ENCODE data around the gene LYPD6B. TPM values are rescaled to one million over a fixed set of nuclear protein-coding genes. Genes with fewer than 3 reads are reported as not detected.
A peak's percentile ranks its signal among the peaks of the same experiment; 100 is the strongest.

Gene LYPD6B
- total RNA-seq, 1 experiment from 2014 or later, result 2.0 TPM

DNA sequence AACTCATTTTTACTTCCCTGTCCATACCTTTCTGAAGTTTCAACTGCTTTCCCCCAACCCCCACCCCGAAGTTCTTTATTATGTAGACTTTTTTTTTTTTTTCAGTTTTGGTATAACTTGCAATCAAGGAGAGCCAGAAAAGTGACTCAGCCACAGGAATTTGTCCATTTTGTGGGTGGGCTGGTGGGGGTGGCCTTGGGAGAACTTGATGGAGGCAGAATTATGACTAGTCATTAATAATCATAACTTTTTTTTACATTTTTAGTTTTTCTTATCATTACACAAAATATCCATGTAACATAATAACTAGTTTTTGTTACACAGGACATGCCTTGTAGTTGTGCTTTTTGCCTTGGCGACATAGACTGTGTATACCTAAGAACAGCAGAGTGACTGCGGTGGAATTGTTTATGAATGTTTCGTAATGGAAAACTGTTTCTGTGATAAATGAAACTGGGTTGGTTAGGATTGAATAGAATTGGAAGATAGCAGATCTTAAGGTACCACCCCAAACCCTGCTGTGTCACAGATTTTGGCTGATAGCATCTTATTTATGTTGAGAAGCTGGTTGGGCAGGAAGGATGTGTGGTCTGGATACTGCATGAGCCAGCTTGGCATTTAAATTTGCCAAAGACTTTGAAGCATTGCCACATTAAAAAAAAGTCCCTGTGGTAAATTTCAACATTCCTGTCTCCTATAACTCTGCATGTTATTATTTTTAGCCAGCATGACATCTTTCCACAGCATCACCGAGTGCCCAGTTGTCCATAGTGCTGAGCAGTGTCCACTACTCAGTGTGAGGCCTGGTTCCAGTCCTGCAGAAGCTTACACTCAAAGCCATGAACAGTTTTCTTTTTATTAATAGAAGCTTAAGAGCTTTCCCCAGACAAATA is 30.7 kb downstream of the LYPD6B start:
- DNase-seq (peak; percentile 90), ATAC-seq (peak; percentile 38; the same call in 1 of the 2 replicates)
- Histone ChIP-seq H3K36me3 (ENCODE audit: low read depth, low read length) (no peaks in the 10 kb centered on the region), H3K9me3 (ENCODE audit: low read length) (no peaks in the 10 kb centered on the region), H3F3A (ENCODE audit: low read length, unreplicated experiment) (no peaks in the 10 kb centered on the region), H3K4me3 (ENCODE audit: low read length) (peak overlapping the region; percentile 38; the same call in 1 of the 2 replicates), H3K27me3 (ENCODE audit: low read length) (0 out of 2 replicates have a peak, but pooled peaks cover 14% of the 10 kb centered on the region), H3K4me2 (ENCODE audit: low read length) (peak overlapping the region; percentile 74), H3K79me2 (ENCODE audit: low read length) (no peaks in the 10 kb centered on the region), H3K9ac (ENCODE audit: low read length) (no peak overlapping the region), H3K9me2 (replicated peaks; ENCODE audit: low read length) (no peaks in the 10 kb centered on the region), H2AFZ (ENCODE audit: low read length) (peak overlapping the region; percentile 58; the same call in 1 of the 2 replicates), H4K20me1 (ENCODE audit: low read length) (no peaks in the 10 kb centered on the region), H3K4me1 (ENCODE audit: insufficient read depth, low read length) (peaks cover 12% of the 10 kb centered on the region), H3K27ac (ENCODE audit: low read length) (peak overlapping the region; percentile 63)
- ChIA-PET POLR2A (ENCODE audit: unreplicated experiment) (no interaction called here), CTCF (no interaction called here)
- TF ChIP-seq EZH2phosphoT487 (IDR thresholded peaks at IDR 0.05; ENCODE audit: borderline replicate concordance, low read length) (no peak), EZH2 (IDR thresholded peaks at IDR 0.05; ENCODE audit: low read length, unreplicated experiment) (no peak)
- TF ChIP-seq, protein P1, sequence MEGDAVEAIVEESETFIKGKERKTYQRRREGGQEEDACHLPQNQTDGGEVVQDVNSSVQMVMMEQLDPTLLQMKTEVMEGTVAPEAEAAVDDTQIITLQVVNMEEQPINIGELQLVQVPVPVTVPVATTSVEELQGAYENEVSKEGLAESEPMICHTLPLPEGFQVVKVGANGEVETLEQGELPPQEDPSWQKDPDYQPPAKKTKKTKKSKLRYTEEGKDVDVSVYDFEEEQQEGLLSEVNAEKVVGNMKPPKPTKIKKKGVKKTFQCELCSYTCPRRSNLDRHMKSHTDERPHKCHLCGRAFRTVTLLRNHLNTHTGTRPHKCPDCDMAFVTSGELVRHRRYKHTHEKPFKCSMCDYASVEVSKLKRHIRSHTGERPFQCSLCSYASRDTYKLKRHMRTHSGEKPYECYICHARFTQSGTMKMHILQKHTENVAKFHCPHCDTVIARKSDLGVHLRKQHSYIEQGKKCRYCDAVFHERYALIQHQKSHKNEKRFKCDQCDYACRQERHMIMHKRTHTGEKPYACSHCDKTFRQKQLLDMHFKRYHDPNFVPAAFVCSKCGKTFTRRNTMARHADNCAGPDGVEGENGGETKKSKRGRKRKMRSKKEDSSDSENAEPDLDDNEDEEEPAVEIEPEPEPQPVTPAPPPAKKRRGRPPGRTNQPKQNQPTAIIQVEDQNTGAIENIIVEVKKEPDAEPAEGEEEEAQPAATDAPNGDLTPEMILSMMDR (conservative IDR thresholded peaks at IDR 0.05; ENCODE audit: low read depth, low read length), result no peak
- no TSS peak for BruUV-seq (replicated peaks)
- intact Hi-C loops (cut with micrococcal nuclease), result no loop called here

DNA sequence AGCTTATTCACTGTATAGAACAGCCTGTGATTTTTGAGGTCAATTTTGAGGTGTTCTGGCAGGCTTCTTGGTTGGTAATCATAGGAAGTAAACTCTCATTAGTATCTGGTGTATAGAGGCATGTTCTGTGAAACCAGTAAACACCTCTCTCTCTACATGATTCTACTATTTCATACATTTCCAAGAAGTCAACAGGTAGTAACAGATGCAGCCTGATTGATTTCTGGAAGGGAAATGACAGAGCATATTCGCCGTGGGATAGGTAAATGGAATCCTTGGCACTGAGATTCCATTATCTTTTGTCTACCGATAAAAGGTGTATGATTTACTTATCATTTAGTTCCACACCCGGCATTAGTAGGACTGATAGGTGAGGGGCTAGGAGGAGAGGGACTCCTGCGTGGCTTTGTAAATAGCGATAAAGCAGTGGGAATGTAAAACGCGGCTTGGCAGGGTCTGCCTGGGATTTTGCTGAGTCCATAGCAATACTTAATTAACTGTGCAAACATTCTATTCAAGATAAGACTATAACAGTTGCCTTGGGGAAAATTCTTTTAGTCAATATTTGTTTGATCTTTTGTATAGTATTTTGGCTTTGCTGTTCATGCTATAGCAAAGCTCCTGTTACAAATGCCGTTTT is 32.3 kb downstream of the LYPD6B start:
- Histone ChIP-seq H4K20me1 (ENCODE audit: low read length) (no peaks in the 10 kb centered on the region), H3K9me3 (ENCODE audit: low read length) (no peaks in the 10 kb centered on the region), H3K79me2 (ENCODE audit: low read length) (no peaks in the 10 kb centered on the region), H3K9me2 (replicated peaks; ENCODE audit: low read length) (no peaks in the 10 kb centered on the region), H3F3A (ENCODE audit: low read length, unreplicated experiment) (no peaks in the 10 kb centered on the region), H3K4me2 (ENCODE audit: low read length) (no peak overlapping the region), H3K4me3 (ENCODE audit: low read length) (no peak overlapping the region), H3K27ac (ENCODE audit: low read length) (no peak overlapping the region), H3K27me3 (ENCODE audit: low read length) (peaks cover 28% of the 10 kb centered on the region; the same call in 1 of the 2 replicates), H2AFZ (ENCODE audit: low read length) (no peak overlapping the region), H3K4me1 (ENCODE audit: insufficient read depth, low read length) (peaks cover 12% of the 10 kb centered on the region), H3K36me3 (ENCODE audit: low read depth, low read length) (no peaks in the 10 kb centered on the region), H3K9ac (ENCODE audit: low read length) (no peak overlapping the region)
- POLR2A ChIA-PET (ENCODE audit: unreplicated experiment), result no interaction called here
- TF ChIP-seq, protein P1 (conservative IDR thresholded peaks at IDR 0.05; ENCODE audit: low read depth, low read length), result no peak
- TF ChIP-seq EZH2phosphoT487 (IDR thresholded peaks at IDR 0.05; ENCODE audit: borderline replicate concordance, low read length) (no peak), EZH2 (IDR thresholded peaks at IDR 0.05; ENCODE audit: low read length, unreplicated experiment) (no peak)
- no TSS peak for BruUV-seq (replicated peaks)
- CTCF ChIA-PET, result no interaction called here
- no peak for ATAC-seq
- DNase-seq, result no peak
- intact Hi-C loops (cut with micrococcal nuclease), result no loop called here

All from PC-3 (cell line).